HG03342 (cell line): ENCODE data around the gene SMYD3.

Experiments used
- ATAC-seq: cut with Tn5 transposase; IDR thresholded peaks from one replicate; pipeline ENCODE4 v1.9.1; 2021; ENCODE audit warnings: mild to moderate bottlenecking, moderate library complexity; ENCODE audit not compliant: unreplicated experiment

SMYD3 gene

GRCh38 chr1:245937316-245938045, 569.6 kb downstream of the SMYD3 start:
- no peak for ATAC-seq

GRCh38 chr1:245934409-245934808, 572.7 kb downstream of the SMYD3 start:
- no peak for ATAC-seq

- no peak for ATAC-seq
Measured at GRCh38 chr1:245933431-245934045, 573.5 kb downstream of the SMYD3 start.

- ATAC-seq = no peak
Measured at GRCh38 chr1:245932302-245932972, 574.6 kb downstream of the SMYD3 start.

GRCh38 chr1:245931450-245931849, 575.6 kb downstream of the SMYD3 start:
- no peak for ATAC-seq

GRCh38 chr1:245929224-245929623, 577.9 kb downstream of the SMYD3 start:
- no peak for ATAC-seq

GRCh38 chr1:245926888-245927287, 580.2 kb downstream of the SMYD3 start:
- ATAC-seq = no peak

GRCh38 chr1:245923215-245923614, 583.9 kb downstream of the SMYD3 start:
- no peak for ATAC-seq

GRCh38 chr1:245921417-245921816, 585.7 kb downstream of the SMYD3 start:
- ATAC-seq = no peak

GRCh38 chr1:245917403-245917802, 589.7 kb downstream of the SMYD3 start:
- ATAC-seq = no peak

GRCh38 chr1:245915841-245916240, 591.2 kb downstream of the SMYD3 start:
- no peak for ATAC-seq

GRCh38 chr1:245915406-245915805, 591.7 kb downstream of the SMYD3 start:
- no peak for ATAC-seq

- no peak for ATAC-seq
Measured at GRCh38 chr1:245908543-245908942, 598.5 kb downstream of the SMYD3 start.

- ATAC-seq = no peak
Measured at GRCh38 chr1:245906207-245906606, 600.9 kb downstream of the SMYD3 start.

- ATAC-seq = no peak
Measured at GRCh38 chr1:245903851-245904250, 603.2 kb downstream of the SMYD3 start.

- ATAC-seq = no peak
Measured at GRCh38 chr1:245901565-245901964, 605.5 kb downstream of the SMYD3 start.

GRCh38 chr1:245901037-245901436, 606.0 kb downstream of the SMYD3 start:
- no peak for ATAC-seq

GRCh38 chr1:245898581-245898980, 608.5 kb downstream of the SMYD3 start:
- ATAC-seq = no peak

- ATAC-seq = no peak
Measured at GRCh38 chr1:245896258-245896657, 610.8 kb downstream of the SMYD3 start.

- ATAC-seq = no peak
Measured at GRCh38 chr1:245895455-245895959, 611.6 kb downstream of the SMYD3 start.

- peak; percentile 80 for ATAC-seq
Measured at GRCh38 chr1:245894843-245895242, 612.2 kb downstream of the SMYD3 start.

- no peak for ATAC-seq
Measured at GRCh38 chr1:245893025-245893424, 614.1 kb downstream of the SMYD3 start.
